BLaER1 (cell line): Measurements from ENCODE around the gene SLC4A3.

Experiments
- H3K27ac ChIP-seq: shearing (Covaris generic); formaldehyde crosslinking; 2 replicates; pipeline ENCODE4 v1.8.1; 2022
- H3K27me3 ChIP-seq: shearing (Covaris generic); formaldehyde crosslinking; 2 replicates; pipeline ENCODE4 v1.8.1; 2022
- H3K36me3 ChIP-seq: shearing (Covaris generic); formaldehyde crosslinking; 2 replicates; pipeline ENCODE4 v1.8.1; 2022
- H3K4me1 ChIP-seq: shearing (Covaris generic); formaldehyde crosslinking; 2 replicates; pipeline ENCODE4 v1.8.1; 2022
- H3K4me2 ChIP-seq: shearing (Covaris generic); formaldehyde crosslinking; 2 replicates; pipeline ENCODE4 v1.8.1; 2022
- H3K4me3 ChIP-seq: shearing (Covaris generic); formaldehyde crosslinking; 2 replicates; pipeline ENCODE4 v1.8.1; 2022
- H3K9ac ChIP-seq: shearing (Covaris generic); formaldehyde crosslinking; 2 replicates; pipeline ENCODE4 v1.8.1; 2022
- H3K9me3 ChIP-seq: shearing (Covaris generic); formaldehyde crosslinking; 2 replicates; pipeline ENCODE4 v1.8.1; 2022
- H4K20me1 ChIP-seq: shearing (Covaris generic); formaldehyde crosslinking; 2 replicates; pipeline ENCODE4 v1.8.1; 2022
- Cebpa-rat ChIP-seq: shearing (Covaris generic); IDR thresholded peaks from 2 replicates; pipeline ENCODE4 v1.8.1; 2022

Gene SLC4A3

DNA sequence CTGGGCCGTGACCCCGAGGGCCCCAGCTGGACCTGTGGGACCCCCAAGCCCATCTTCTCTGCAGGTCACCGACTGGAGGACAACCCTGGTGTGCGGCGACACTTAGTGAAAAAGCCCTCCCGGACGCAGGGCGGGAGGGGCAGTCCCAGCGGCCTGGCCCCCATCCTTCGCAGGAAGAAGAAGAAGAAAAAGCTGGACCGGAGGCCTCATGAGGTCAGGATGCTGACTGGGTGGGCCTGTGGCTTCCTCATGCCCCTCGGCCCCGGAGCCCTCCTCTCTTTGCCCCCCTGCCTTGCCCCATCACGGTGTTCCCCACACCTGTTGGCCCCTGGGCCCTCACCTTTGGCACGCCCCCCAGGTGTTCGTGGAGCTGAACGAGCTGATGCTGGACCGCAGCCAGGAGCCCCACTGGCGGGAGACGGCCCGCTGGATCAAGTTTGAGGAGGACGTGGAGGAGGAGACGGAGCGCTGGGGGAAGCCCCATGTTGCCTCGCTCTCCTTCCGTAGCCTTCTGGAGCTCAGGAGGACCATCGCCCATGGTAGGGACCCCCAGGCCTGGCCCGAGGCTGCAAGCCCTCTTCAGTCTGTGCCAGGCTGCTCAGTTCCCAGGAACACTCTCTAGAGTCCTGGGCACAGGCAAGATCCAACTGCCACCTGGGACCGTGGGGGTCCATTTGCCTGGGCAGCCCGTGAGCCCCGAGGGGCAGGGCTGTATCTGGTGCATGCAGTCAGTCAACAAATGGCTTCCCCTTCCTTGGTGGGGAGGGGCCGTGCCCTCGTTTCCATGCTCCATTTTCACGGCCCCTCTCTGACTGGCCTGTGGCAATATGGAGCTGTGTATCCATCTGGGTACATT lies 4.7 kb downstream of the SLC4A3 start:
- H3K4me2 ChIP-seq: no peak overlapping the region
- no peak for TF ChIP-seq Cebpa-rat
- no peak overlapping the region for H3K9ac ChIP-seq
- peaks cover 12% of the 10 kb centered on the region; the same call in 1 of the 2 replicates for H3K4me1 ChIP-seq
- H4K20me1 ChIP-seq: no peaks in the 10 kb centered on the region
- peaks cover 20% of the 10 kb centered on the region for H3K27me3 ChIP-seq
- no peaks in the 10 kb centered on the region for H3K9me3 ChIP-seq
- H3K36me3 ChIP-seq: no peaks in the 10 kb centered on the region
- H3K27ac ChIP-seq: no peak overlapping the region
- no peak overlapping the region for H3K4me3 ChIP-seq

DNA sequence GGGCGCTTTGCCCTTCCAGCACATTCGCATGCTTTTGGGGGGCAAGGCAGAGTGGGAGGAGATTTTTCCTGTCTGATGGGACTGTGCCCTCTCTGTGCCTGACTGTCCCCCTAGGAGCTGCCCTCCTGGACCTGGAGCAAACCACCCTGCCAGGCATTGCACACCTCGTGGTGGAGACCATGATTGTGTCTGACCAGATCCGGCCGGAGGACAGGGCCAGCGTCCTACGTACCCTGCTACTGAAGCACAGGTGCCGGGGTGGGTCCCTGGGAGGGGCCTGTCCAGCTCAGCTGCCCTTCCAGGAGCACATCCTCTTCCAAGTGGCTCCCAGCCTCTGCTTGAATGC lies 5.3 kb downstream of the SLC4A3 start:
- H3K27me3 ChIP-seq: peaks cover 14% of the 10 kb centered on the region
- no peaks in the 10 kb centered on the region for H3K36me3 ChIP-seq
- no peak for TF ChIP-seq Cebpa-rat

DNA sequence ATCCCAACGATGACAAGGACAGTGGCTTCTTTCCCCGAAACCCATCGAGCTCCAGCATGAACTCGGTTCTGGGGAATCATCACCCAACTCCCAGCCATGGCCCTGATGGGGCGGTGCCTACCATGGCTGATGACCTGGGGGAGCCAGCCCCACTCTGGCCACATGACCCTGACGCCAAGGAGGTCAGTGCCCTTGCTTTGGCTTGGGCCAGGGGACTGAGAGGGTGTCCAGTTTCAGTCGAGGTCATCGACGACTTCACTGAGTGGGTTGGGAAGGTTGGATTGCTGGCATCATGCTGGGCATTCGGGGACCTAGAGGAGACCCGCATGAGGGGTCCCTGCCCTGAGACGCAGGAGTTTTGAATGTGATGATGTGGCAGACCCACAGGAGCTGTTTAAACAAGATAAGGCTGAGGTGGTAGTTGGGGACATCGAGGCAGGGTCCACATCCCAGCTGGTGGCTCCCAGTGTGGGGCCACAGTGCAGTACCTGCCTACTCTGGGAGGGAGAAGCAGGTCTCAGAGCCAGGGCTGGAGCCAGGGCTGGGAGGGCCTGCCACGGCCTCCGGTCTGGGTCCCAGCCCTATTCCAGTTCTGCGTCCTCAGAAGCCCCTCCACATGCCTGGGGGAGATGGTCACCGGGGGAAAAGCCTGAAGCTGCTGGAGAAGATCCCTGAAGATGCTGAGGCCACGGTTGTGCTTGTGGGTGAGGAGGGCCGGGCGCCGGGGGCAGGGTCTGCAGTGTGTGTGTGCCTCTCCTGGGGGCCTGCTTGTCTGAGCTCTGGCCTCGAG lies 6.0 kb downstream of the SLC4A3 start:
- Histone ChIP-seq H3K27ac (no peak overlapping the region), H3K9me3 (no peaks in the 10 kb centered on the region), H3K27me3 (peaks cover 7% of the 10 kb centered on the region), H3K9ac (no peak overlapping the region), H3K36me3 (no peaks in the 10 kb centered on the region), H3K4me2 (no peak overlapping the region), H3K4me3 (no peak overlapping the region), H3K4me1 (peaks cover 15% of the 10 kb centered on the region), H4K20me1 (no peaks in the 10 kb centered on the region)
- no peak for TF ChIP-seq Cebpa-rat

More for the DNA sequence above, 5.3 kb downstream of the SLC4A3 start:
- Histone ChIP-seq H4K20me1 (no peaks in the 10 kb centered on the region), H3K27ac (no peak overlapping the region), H3K9ac (no peak overlapping the region), H3K9me3 (no peaks in the 10 kb centered on the region), H3K4me2 (no peak overlapping the region), H3K4me3 (no peak overlapping the region), H3K4me1 (peaks cover 12% of the 10 kb centered on the region; the same call in 1 of the 2 replicates)

DNA sequence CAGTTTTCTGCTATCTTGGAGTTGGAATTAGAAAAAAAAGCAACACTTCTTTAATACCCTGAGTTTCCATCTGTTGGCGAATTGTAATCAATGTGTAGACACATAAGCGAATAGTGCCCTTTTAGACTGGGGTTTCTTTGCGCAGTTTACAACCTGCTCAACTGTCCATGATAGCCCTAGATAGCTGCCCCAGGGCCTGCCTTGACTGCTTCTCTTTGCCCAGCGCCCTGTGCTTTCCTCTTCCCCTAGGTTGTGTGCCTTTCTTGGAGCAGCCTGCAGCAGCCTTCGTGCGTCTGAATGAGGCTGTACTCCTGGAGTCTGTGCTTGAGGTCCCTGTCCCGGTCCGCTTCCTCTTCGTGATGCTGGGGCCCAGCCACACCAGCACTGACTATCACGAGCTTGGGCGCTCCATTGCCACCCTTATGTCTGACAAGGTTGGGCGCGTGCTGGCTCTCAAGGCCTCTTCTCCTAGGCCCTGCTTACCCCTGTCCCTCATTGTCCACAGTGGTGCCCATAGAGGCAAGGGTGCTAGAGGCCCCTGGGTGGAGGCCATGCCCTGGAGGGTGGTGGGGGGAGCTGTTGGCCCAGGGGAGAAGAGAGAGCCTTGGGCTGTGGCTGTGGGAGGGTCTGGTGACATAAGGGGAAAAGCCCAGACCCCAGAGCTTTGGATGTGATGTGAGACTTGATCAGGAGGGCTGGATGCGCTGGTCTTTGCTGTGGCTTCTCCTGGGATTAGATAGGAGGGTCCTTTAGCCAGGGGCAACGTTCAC lies 6.9 kb downstream of the SLC4A3 start:
- H3K4me1 ChIP-seq: peaks cover 15% of the 10 kb centered on the region
- H3K9me3 ChIP-seq: no peaks in the 10 kb centered on the region
- no peaks in the 10 kb centered on the region for H3K36me3 ChIP-seq
- no peak overlapping the region for H3K4me2 ChIP-seq
- no peak overlapping the region for H3K4me3 ChIP-seq
- H3K27ac ChIP-seq: no peak overlapping the region
- TF ChIP-seq Cebpa-rat: no peak
- H4K20me1 ChIP-seq: no peaks in the 10 kb centered on the region
- H3K9ac ChIP-seq: no peak overlapping the region
- no peaks in the 10 kb centered on the region for H3K27me3 ChIP-seq

DNA sequence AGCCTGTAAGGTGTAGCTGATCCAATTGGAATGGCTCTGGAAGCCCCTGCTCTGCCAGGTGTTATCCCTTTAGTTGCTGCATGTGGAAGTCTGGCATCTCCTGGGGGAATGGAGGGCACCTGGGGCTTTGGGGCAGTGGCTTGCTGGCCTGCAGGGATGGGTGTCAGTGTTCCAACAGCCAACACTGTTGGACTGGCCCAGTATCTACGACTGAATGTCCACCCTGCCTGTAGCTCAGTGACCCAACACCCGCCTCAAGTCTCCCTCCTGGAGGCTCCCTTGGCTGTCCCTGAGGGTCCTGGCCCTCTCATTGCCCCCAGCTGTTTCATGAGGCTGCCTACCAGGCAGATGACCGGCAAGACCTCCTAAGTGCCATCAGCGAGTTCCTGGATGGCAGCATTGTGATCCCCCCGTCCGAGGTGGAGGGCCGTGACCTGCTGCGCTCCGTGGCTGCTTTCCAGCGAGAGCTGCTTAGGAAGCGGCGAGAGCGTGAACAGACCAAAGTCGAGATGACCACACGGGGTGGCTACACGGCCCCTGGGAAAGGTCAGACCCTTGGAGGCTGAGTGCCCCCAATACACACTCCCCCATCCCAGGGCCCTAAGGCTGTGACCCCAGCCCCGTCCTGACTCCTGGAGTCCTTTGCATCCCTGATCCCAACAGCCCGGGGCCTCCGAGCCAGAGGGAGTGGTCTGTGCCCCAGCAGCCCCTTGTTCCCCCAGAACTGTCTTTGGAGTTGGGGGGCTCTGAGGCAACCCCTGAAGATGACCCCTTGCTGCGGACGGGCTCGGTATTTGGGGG lies 7.7 kb downstream of the SLC4A3 start:
- Histone ChIP-seq H3K4me1 (peaks cover 21% of the 10 kb centered on the region), H3K27ac (no peak overlapping the region), H3K36me3 (no peaks in the 10 kb centered on the region), H3K27me3 (no peaks in the 10 kb centered on the region), H3K9me3 (no peaks in the 10 kb centered on the region), H3K9ac (no peak overlapping the region), H3K4me2 (no peak overlapping the region), H3K4me3 (no peak overlapping the region), H4K20me1 (no peaks in the 10 kb centered on the region)
- no peak for TF ChIP-seq Cebpa-rat

DNA sequence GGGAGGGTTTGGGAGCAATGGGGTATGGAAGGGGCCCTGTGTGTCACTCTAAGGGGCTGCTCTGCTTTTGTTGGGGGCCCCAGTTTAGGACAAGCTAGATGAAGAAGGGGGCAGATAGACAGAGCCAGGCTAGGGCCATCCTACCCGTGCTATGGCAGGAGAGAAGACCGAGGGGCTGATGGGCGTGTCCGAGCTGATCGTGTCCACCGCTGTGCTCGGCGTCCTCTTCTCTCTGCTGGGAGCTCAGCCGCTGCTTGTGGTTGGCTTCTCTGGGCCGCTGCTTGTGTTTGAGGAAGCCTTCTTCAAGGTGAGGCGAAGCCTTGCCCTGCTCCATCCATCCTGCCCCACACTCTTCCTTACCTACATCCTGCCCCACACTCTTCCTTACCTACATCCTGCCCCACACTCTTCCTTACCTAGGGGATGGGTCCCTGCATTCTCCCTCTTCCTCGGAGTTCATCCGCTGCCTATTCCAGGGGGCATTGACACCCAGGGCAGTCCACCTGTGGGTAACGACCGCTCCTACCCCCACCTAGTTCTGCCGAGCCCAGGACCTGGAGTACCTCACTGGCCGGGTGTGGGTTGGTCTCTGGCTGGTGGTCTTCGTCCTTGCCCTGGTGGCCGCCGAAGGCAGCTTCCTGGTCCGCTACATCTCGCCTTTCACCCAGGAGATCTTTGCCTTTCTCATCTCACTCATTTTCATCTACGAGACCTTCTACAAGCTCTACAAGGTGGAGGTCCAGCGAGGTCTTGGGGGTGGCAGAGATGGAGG lies 8.9 kb downstream of the SLC4A3 start:
- no peak overlapping the region for H3K4me3 ChIP-seq
- TF ChIP-seq Cebpa-rat: no peak
- H3K4me1 ChIP-seq: peaks cover 21% of the 10 kb centered on the region
- no peak overlapping the region for H3K9ac ChIP-seq
- H3K27me3 ChIP-seq: no peaks in the 10 kb centered on the region
- H3K9me3 ChIP-seq: no peaks in the 10 kb centered on the region
- H3K4me2 ChIP-seq: no peak overlapping the region
- H3K36me3 ChIP-seq: no peaks in the 10 kb centered on the region
- no peak overlapping the region for H3K27ac ChIP-seq
- H4K20me1 ChIP-seq: no peaks in the 10 kb centered on the region

DNA sequence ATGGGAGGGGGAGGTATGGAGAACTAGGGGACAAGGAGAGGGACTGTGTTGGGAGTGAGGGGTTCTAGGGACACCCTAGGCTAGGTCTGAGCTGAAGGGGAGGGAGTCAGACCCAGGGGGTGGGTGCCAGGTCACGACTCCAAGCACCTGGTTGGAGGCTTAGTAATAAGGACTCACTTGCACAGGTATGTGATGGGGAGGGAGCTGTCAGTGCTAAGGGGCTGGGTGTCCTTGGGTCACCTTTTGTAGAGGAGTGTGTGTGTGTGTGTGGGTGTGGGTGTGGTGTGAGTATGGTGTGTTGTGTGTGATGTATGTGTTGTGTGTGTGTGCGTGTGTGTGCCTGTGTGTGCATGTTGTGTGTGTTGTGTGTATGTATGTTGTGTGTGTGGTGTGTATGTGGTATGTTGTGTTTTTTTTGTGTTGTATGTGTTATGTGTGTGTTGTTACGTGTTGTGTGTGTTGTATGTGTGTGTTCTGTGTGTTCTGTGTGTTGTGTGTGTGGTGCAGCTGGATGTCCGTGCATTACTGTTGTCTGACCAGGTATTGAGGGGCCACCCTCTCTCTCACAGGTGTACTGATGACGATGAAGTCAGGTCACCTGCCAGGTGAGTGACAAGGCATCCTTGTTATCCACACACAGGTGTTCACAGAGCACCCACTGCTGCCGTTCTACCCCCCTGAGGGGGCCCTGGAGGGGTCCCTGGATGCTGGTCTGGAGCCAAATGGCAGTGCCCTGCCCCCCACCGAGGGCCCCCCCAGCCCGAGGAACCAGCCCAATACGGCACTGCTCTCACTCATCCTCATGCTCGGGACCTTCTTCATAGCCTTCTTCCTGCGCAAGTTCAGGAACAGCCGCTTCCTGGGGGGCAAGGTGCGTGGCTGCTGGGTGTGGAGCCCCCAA lies 9.8 kb downstream of the SLC4A3 start:
- Histone ChIP-seq H3K9ac (no peak overlapping the region), H3K4me1 (peaks cover 27% of the 10 kb centered on the region), H3K36me3 (no peaks in the 10 kb centered on the region), H4K20me1 (no peaks in the 10 kb centered on the region), H3K4me3 (no peak overlapping the region), H3K27ac (no peak overlapping the region), H3K4me2 (no peak overlapping the region), H3K27me3 (no peaks in the 10 kb centered on the region), H3K9me3 (no peaks in the 10 kb centered on the region)
- no peak for TF ChIP-seq Cebpa-rat

DNA sequence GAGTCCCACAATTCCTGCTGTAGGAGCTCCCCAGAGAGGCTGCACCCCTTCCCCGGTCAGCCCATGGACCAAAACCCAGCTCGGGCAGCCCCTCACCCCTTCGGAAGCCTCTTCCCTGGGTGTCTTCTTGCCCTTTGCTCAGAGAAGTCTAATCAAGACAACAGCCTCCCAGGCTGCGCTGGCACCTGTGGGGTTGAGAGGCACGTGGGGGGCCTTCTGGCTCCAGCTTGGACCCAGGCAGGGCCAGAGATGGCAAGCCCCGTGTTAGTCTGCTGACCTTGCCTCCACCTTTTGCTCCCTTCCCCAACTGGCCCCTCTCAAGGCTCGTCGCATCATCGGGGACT lies 10.4 kb downstream of the SLC4A3 start:
- Histone ChIP-seq H3K9me3 (no peaks in the 10 kb centered on the region), H4K20me1 (no peaks in the 10 kb centered on the region), H3K27ac (no peak overlapping the region), H3K4me3 (no peak overlapping the region), H3K9ac (no peak overlapping the region), H3K27me3 (no peaks in the 10 kb centered on the region), H3K4me1 (peaks cover 32% of the 10 kb centered on the region), H3K4me2 (no peak overlapping the region), H3K36me3 (no peaks in the 10 kb centered on the region)
- TF ChIP-seq Cebpa-rat: no peak
